ENCODE results near the gene UPP2. TPM values are rescaled to one million over a fixed set of nuclear protein-coding genes. Genes with fewer than 3 reads are reported as not detected.
A peak's percentile ranks its signal among the peaks of the same experiment; 100 is the strongest.

Gene UPP2
- not detected for total RNA-seq

- DNase-seq = no peak
These were observed at the start of gene UPP2 for GRCh38 chr2:158101384-158101926. Gene UPP2 (plus strand): TSS chr2:158101876. CDS start chr2:158102064, 188 bp downstream.

- no peak for DNase-seq
These were observed 48.9 kb upstream of the UPP2 start for GRCh38 chr2:158052761-158053160.

- DNase-seq = no peak
These were observed 44.8 kb upstream of the UPP2 start for GRCh38 chr2:158056875-158057274.

GRCh38 chr2:158060160-158060834 lies 41.4 kb upstream of the UPP2 start:
- DNase-seq = no peak

GRCh38 chr2:158060835-158061435 lies 40.7 kb upstream of the UPP2 start:
- peak; percentile 5 for DNase-seq

- DNase-seq = no peak
These were observed 39.9 kb upstream of the UPP2 start for GRCh38 chr2:158061763-158062162.

- no peak for DNase-seq
These were observed 35.5 kb upstream of the UPP2 start for GRCh38 chr2:158066046-158066713.

GRCh38 chr2:158071018-158071417 lies 30.7 kb upstream of the UPP2 start:
- no peak for DNase-seq

GRCh38 chr2:158072361-158072760 lies 29.3 kb upstream of the UPP2 start:
- DNase-seq = no peak

GRCh38 chr2:158079672-158080071 lies 22.0 kb upstream of the UPP2 start:
- no peak for DNase-seq

GRCh38 chr2:158088093-158088492 lies 13.6 kb upstream of the UPP2 start:
- no peak for DNase-seq

- DNase-seq = no peak
These were observed 12.4 kb upstream of the UPP2 start for GRCh38 chr2:158089322-158089721.

GRCh38 chr2:158091647-158092046 lies 10.0 kb upstream of the UPP2 start:
- no peak for DNase-seq

- DNase-seq = no peak
These were observed 7.1 kb upstream of the UPP2 start for GRCh38 chr2:158094487-158095092.

GRCh38 chr2:158095269-158095668 lies 6.4 kb upstream of the UPP2 start:
- no peak for DNase-seq

GRCh38 chr2:158095912-158096311 lies 5.8 kb upstream of the UPP2 start:
- DNase-seq = no peak

GRCh38 chr2:158097481-158097880 lies 4.2 kb upstream of the UPP2 start:
- DNase-seq = no peak

GRCh38 chr2:158098178-158098577 lies 3.5 kb upstream of the UPP2 start:
- DNase-seq = no peak

GRCh38 chr2:158099716-158100115 lies 2.0 kb upstream of the UPP2 start:
- DNase-seq = no peak

- DNase-seq = no peak
These were observed 1.3 kb upstream of the UPP2 start for GRCh38 chr2:158100411-158100810.

- DNase-seq = no peak
These were observed 770 bp downstream of the UPP2 start for GRCh38 chr2:158102446-158102845.

- DNase-seq = no peak
These were observed 1.8 kb downstream of the UPP2 start for GRCh38 chr2:158103411-158104012.

- DNase-seq = no peak
These were observed 3.2 kb downstream of the UPP2 start for GRCh38 chr2:158104903-158105302.

Data from skin of body (tissue), 2 donors.